Posterior vena cava (tissue), 2 donors: ENCODE measurements around the gene DEPP1. TPM values are rescaled to one million over a fixed set of nuclear protein-coding genes. Genes with fewer than 3 reads are reported as not detected.

ENCODE experiments used
- DNase-seq: peaks from one replicate; pipeline ENCODE4 v3.0.0-alpha.2; 2020; ENCODE audit warnings: low spot score
- intact Hi-C, 2 donors: fragments of 100-400 bp; cut with DNase I; formaldehyde crosslinking; loops; one replicate each; pipeline versions ENCODE4 v1.14.1 to v1.14.2; 2022 to 2023
- total RNA-seq, 2 donors: library from RNA; stranded (reverse); fragmentation: NEBNext Ultra II Directional; extraction: Animal tissue kit (Norgen Biotek cat#: 25700); gene quantifications; one replicate each; pipeline ENCODE4 v1.2.1, GENCODE V29; 2021
- donor health status: DM: yes; HTN: yes; CAD: no.
- donor health status: DM: yes; HTN: yes; CAD: no.

DEPP1 gene
- total RNA-seq, 2 donors from 2014 or later = 58.8 to 105 TPM

GRCh38 chr10:44927352-44927751, 51.3 kb downstream of the DEPP1 start:
- intact Hi-C loops = no loop called here
- no peak for DNase-seq

GRCh38 chr10:44926751-44927351, 51.8 kb downstream of the DEPP1 start:
- intact Hi-C loops = no loop called here
- no peak for DNase-seq

Other genes starting within 250 kb of the DEPP1 start
- gene TMEM72, start 67.5 kb downstream of the DEPP1 start, total RNA-seq = not detected
- 10 to 100 TPM; 15.5 to 37.9 TPM for gene RASSF4, start 19.0 kb downstream of the DEPP1 start, total RNA-seq
- gene ZNF22, start 22.1 kb upstream of the DEPP1 start, total RNA-seq = 10 to 100 TPM; 17.4 to 19.7 TPM